Neural cell (in vitro differentiated cells): ENCODE results near the gene STIM1. TPM values are rescaled to one million over a fixed set of nuclear protein-coding genes. Genes with fewer than 3 reads are reported as not detected.
A peak's percentile ranks its signal among the peaks of the same experiment; 100 is the strongest.

Experiments used
- H2AFZ ChIP-seq: fragments of 200-600, 300-800 bp; sonication (generic), shearing (Covaris generic); 2 replicates; pipeline ENCODE4 v1.6.0; 2014; ENCODE audit warnings: low read depth, mild to moderate bottlenecking, antibody characterized with exemption, low read length, moderate library complexity
- H3F3A ChIP-seq: fragments of 200-600 bp; shearing (Covaris generic); 2 replicates; pipeline ENCODE4 v1.6.1; 2016; ENCODE audit warnings: mild to moderate bottlenecking, moderate library complexity, mixed read lengths, antibody characterized with exemption, low read length; ENCODE audit not compliant: insufficient read depth, poor library complexity, severe bottlenecking
- H3K27ac ChIP-seq: fragments of 200-600, 300-800 bp; sonication (generic), shearing (Covaris generic); 2 replicates; pipeline ENCODE4 v1.5.1; 2014; ENCODE audit warnings: mild to moderate bottlenecking, low read length, moderate library complexity
- H3K27me3 ChIP-seq: fragments of 300-800, 200-600 bp; sonication (generic), shearing (Covaris generic); 2 replicates; pipeline ENCODE4 v1.6.0; 2014; ENCODE audit warnings: mild to moderate bottlenecking, low read depth, low read length, moderate library complexity; ENCODE audit not compliant: insufficient read depth
- H3K36me3 ChIP-seq: fragments of 300-800, 200-600 bp; sonication (generic), shearing (Covaris generic); 2 replicates; pipeline ENCODE4 v1.5.1; 2014; ENCODE audit warnings: mild to moderate bottlenecking, antibody characterized with exemption, low read length, moderate library complexity; ENCODE audit not compliant: insufficient read depth
- H3K4me2 ChIP-seq: fragments of 300-800, 200-600 bp; sonication (generic), shearing (Covaris generic); 2 replicates; pipeline ENCODE4 v1.6.0; 2014; ENCODE audit warnings: mild to moderate bottlenecking, low read length
- H3K4me3 ChIP-seq: fragments of 300-800, 200-600 bp; sonication (generic), shearing (Covaris generic); 2 replicates; pipeline ENCODE4 v1.5.1; 2014; ENCODE audit warnings: mild to moderate bottlenecking, low read length, moderate library complexity
- H3K79me2 ChIP-seq: fragments of 200-600 bp; shearing (Covaris generic); replicated peaks from 2 replicates; pipeline ENCODE4 v1.6.0; 2014; ENCODE audit warnings: mild to moderate bottlenecking, low read length, moderate library complexity; ENCODE audit not compliant: insufficient read depth
- H3K9ac ChIP-seq: fragments of 300-800, 200-600 bp; sonication (generic), shearing (Covaris generic); 2 replicates; pipeline ENCODE4 v1.6.1; 2016; ENCODE audit warnings: mild to moderate bottlenecking, low read length, mixed read lengths
- H3K9me2 ChIP-seq: fragments of 200-600 bp; shearing (Covaris generic); 2 replicates; pipeline ENCODE4 v1.6.1; 2016; ENCODE audit warnings: mild to moderate bottlenecking, low read length, mixed read lengths; ENCODE audit not compliant: insufficient read depth
- H3K9me3 ChIP-seq: fragments of 200-600, 300-800 bp; sonication (generic), shearing (Covaris generic); 2 replicates; pipeline ENCODE4 v1.6.1; 2016; ENCODE audit warnings: mild to moderate bottlenecking, mixed run types, low read length, moderate library complexity, mixed read lengths
- H4K20me1 ChIP-seq: fragments of 200-600 bp; shearing (Covaris generic); 2 replicates; pipeline ENCODE4 v1.6.1; 2016; ENCODE audit warnings: mild to moderate bottlenecking, mixed run types; ENCODE audit not compliant: insufficient read depth
- CTCF ChIP-seq: fragments of 450-650 bp; IDR thresholded peaks from 2 replicates; pipeline ENCODE4 v1.5.1; 2014; ENCODE audit warnings: antibody characterized with exemption, mild to moderate bottlenecking, moderate library complexity; ENCODE audit not compliant: poor library complexity, severe bottlenecking
- EP300 ChIP-seq: fragments of 450-650 bp; conservative IDR thresholded peaks from 2 replicates; pipeline ENCODE4 v1.6.1; 2014; ENCODE audit warnings: antibody characterized with exemption, mild to moderate bottlenecking, moderate library complexity; ENCODE audit not compliant: poor library complexity, severe bottlenecking
- EZH2 ChIP-seq: fragments of 200-600, 300-800 bp; shearing (Covaris generic), sonication (generic); IDR thresholded peaks from 2 replicates; pipeline ENCODE4 v1.6.1; 2014; ENCODE audit warnings: antibody characterized with exemption, low read length, borderline replicate concordance, mild to moderate bottlenecking; ENCODE audit not compliant: insufficient read depth, poor library complexity, severe bottlenecking
- MXI1 ChIP-seq: fragments of 450-650 bp; conservative IDR thresholded peaks from 2 replicates; pipeline ENCODE4 v1.6.1; 2014; ENCODE audit warnings: antibody characterized with exemption, mild to moderate bottlenecking; ENCODE audit not compliant: poor library complexity, severe bottlenecking
- POLR2AphosphoS5 ChIP-seq: IDR thresholded peaks from 2 replicates; pipeline ENCODE4 v1.6.1; 2012
- RAD21 ChIP-seq: fragments of 450-650 bp; conservative IDR thresholded peaks from 2 replicates; pipeline ENCODE4 v1.6.1; 2014; ENCODE audit warnings: antibody characterized with exemption, mild to moderate bottlenecking, moderate library complexity
- REST ChIP-seq: IDR thresholded peaks from 2 replicates; pipeline ENCODE4 v1.6.1; 2012; ENCODE audit warnings: borderline replicate concordance
- SMC3 ChIP-seq: fragments of 450-650 bp; conservative IDR thresholded peaks from 2 replicates; pipeline ENCODE4 v1.6.1; 2014; ENCODE audit warnings: antibody characterized with exemption, mild to moderate bottlenecking, moderate library complexity; ENCODE audit not compliant: poor library complexity
- TAF1 ChIP-seq: IDR thresholded peaks from 2 replicates; pipeline ENCODE4 v1.6.1; 2012; ENCODE audit warnings: low read depth
- polyA plus RNA-seq: library from polyadenylated mRNA; depleted of rRNA; stranded (reverse); fragments of >200 nt; gene quantifications from 2 replicates; pipeline ENCODE4 v1.2.3, GENCODE V29; 2014

The STIM1 gene
- polyA plus RNA-seq, 1 donor from 2014 or later, result 14.5 TPM

GRCh38 chr11:3838504-3838903 lies 17.0 kb upstream of the STIM1 start:
- H3K36me3 ChIP-seq, result no peaks in the 10 kb centered on the region
- no peak overlapping the region for H2AFZ ChIP-seq
- H3K79me2 ChIP-seq, result no peaks in the 10 kb centered on the region
- no peak overlapping the region for H3K4me2 ChIP-seq
- H3K27me3 ChIP-seq, result no peaks in the 10 kb centered on the region
- H4K20me1 ChIP-seq, result no peaks in the 10 kb centered on the region
- no peaks in the 10 kb centered on the region for H3K9me3 ChIP-seq
- H3K9ac ChIP-seq, result no peak overlapping the region
- no peaks in the 10 kb centered on the region for H3F3A ChIP-seq
- H3K27ac ChIP-seq, result no peak overlapping the region
- no peak for TF ChIP-seq POLR2AphosphoS5
- no peak for TF ChIP-seq MXI1
- no peak for TF ChIP-seq TAF1
- no peak for TF ChIP-seq SMC3
- no peak for TF ChIP-seq REST
- TF ChIP-seq EP300, result no peak
- no peak for TF ChIP-seq EZH2
- no peak for TF ChIP-seq RAD21
- TF ChIP-seq CTCF, result no peak
- no peaks in the 10 kb centered on the region for H3K9me2 ChIP-seq
- no peak overlapping the region for H3K4me3 ChIP-seq

- no peak overlapping the region for H2AFZ ChIP-seq
- no peaks in the 10 kb centered on the region for H4K20me1 ChIP-seq
- H3K4me2 ChIP-seq, result no peak overlapping the region
- TF ChIP-seq POLR2AphosphoS5, result no peak
- peak overlapping the region; percentile 65 for H3K4me3 ChIP-seq
- no peaks in the 10 kb centered on the region for H3K9me3 ChIP-seq
- no peaks in the 10 kb centered on the region for H3F3A ChIP-seq
- no peaks in the 10 kb centered on the region for H3K27me3 ChIP-seq
- H3K9ac ChIP-seq, result peak overlapping the region; percentile 57
- no peaks in the 10 kb centered on the region for H3K79me2 ChIP-seq
- H3K36me3 ChIP-seq, result no peaks in the 10 kb centered on the region
- H3K27ac ChIP-seq, result no peak overlapping the region
- H3K9me2 ChIP-seq, result no peaks in the 10 kb centered on the region
Measured at GRCh38 chr11:3840004-3840869, 15.2 kb upstream of the STIM1 start.
